ENCODE data around the gene DNAH6. TPM values are rescaled to one million over a fixed set of nuclear protein-coding genes. Genes with fewer than 3 reads are reported as not detected.

Gene DNAH6
- polyA plus RNA-seq, 2 of the 4 experiments (the other 2 are of a cell fraction), result 0.13 to 0.32 TPM

DNA sequence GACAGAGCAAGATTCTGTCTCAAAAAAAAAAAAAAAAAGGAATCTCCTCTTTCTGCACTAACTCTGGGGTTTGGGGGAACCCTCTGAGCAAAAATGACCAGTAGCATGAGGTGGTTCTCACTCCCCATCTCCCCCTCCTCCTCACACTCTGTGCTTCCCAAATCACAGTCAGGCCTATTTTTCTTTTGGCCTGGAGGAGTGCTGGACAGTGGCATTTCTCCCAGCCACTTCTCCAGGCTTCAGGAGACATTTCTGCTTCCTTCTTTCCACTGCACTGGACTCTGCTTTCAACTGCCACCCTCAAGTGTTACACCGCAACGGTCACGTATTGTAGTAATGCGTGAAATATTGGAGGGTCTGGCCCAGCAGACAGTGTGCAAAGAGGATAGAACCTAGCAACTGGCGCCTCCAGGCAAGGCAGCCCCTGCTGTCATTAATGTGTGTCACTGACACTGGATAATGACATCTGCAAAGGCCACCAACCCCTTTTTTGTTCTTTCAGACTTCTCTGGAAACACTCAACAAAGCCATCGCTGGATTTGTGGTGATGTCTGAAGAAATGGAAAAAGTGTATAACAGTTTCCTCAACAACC is 295.6 kb downstream of the DNAH6 start:
- CTCF ChIA-PET, result interaction anchor here (0.9 kb wide), 1 partner anchor 19 kb away, joined by 3 read pairs; no protein-coding TSS in a partner anchor
- no peak overlapping the region for H3K27ac ChIP-seq
- no peak for DNase-seq (ENCODE audit: low read depth in 1 of 2, low spot score in 1 of 2)
- no peak overlapping the region for H3K4me2 ChIP-seq
- no peaks in the 10 kb centered on the region for H3K9me3 ChIP-seq
- TF ChIP-seq, protein P1, sequence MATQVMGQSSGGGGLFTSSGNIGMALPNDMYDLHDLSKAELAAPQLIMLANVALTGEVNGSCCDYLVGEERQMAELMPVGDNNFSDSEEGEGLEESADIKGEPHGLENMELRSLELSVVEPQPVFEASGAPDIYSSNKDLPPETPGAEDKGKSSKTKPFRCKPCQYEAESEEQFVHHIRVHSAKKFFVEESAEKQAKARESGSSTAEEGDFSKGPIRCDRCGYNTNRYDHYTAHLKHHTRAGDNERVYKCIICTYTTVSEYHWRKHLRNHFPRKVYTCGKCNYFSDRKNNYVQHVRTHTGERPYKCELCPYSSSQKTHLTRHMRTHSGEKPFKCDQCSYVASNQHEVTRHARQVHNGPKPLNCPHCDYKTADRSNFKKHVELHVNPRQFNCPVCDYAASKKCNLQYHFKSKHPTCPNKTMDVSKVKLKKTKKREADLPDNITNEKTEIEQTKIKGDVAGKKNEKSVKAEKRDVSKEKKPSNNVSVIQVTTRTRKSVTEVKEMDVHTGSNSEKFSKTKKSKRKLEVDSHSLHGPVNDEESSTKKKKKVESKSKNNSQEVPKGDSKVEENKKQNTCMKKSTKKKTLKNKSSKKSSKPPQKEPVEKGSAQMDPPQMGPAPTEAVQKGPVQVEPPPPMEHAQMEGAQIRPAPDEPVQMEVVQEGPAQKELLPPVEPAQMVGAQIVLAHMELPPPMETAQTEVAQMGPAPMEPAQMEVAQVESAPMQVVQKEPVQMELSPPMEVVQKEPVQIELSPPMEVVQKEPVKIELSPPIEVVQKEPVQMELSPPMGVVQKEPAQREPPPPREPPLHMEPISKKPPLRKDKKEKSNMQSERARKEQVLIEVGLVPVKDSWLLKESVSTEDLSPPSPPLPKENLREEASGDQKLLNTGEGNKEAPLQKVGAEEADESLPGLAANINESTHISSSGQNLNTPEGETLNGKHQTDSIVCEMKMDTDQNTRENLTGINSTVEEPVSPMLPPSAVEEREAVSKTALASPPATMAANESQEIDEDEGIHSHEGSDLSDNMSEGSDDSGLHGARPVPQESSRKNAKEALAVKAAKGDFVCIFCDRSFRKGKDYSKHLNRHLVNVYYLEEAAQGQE (IDR thresholded peaks at IDR 0.05), result 0 out of 2 replicates have a peak, but pooled peaks have one; percentile 26
- TF ChIP-seq NFE2L2 (conservative IDR thresholded peaks at IDR 0.05; ENCODE audit: low read length), result no peak
- H3K4me1 ChIP-seq, result peaks cover 11% of the 10 kb centered on the region
- FAIRE-seq, result no peak
- ATAC-seq, result no peak
- POLR2A ChIA-PET, result no interaction called here
- no peak overlapping the region for H3K4me3 ChIP-seq
- 90% methylated on average over 6 of the region's 6 CpGs for WGBS (ENCODE audit: missing lambda C conversion rate)

DNA sequence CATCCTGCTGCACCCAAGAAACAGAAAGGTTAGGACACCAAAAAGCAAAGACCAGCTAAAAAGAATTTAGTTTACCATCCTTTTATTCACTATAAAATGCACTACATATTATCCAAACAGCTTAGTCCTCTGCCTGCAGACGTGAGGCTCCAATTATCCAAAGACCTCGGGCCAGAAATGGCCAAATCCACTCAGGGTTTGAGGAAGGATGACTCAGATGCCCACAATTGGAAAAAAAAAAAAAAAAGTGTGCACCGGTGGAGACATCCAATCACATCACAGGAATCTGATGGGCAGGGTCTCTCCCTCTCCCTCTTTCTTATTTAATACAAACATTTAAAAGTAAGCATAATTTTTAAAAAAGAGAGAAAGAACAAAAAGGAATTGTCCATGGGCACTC is 298.8 kb downstream of the DNAH6 start:
- TF ChIP-seq CEBPB (IDR thresholded peaks at IDR 0.05), result no peak
- TF ChIP-seq GATA3 (IDR thresholded peaks at IDR 0.05; ENCODE audit: borderline replicate concordance), result no peak
- TF ChIP-seq USF2 (IDR thresholded peaks at IDR 0.05), result no peak
- TF ChIP-seq NFE2L2 (conservative IDR thresholded peaks at IDR 0.05; ENCODE audit: low read length), result no peak
- TF ChIP-seq CHD2 (IDR thresholded peaks at IDR 0.05; ENCODE audit: low read length, partially characterized antibody), result no peak
- no peak for TF ChIP-seq ESRRA (IDR thresholded peaks at IDR 0.05; ENCODE audit: borderline replicate concordance, low read length)
- TF ChIP-seq EP300 (IDR thresholded peaks at IDR 0.05), result no peak
- no peak for TF ChIP-seq RNF2 (IDR thresholded peaks at IDR 0.05; ENCODE audit: borderline replicate concordance, low read depth)
- TF ChIP-seq JUNB (IDR thresholded peaks at IDR 0.05), result no peak
- no peak for TF ChIP-seq RFX5 (IDR thresholded peaks at IDR 0.05)
- TF ChIP-seq BHLHE40 (IDR thresholded peaks at IDR 0.05; ENCODE audit: low read depth, low read length), result no peak
- no peak for TF ChIP-seq HEYL (CRISPR knock-in tag; IDR thresholded peaks at IDR 0.05)
- TF ChIP-seq NPAS2 (CRISPR knock-in tag; IDR thresholded peaks at IDR 0.05; ENCODE audit: borderline replicate concordance), result no peak
- FAIRE-seq, result no peak
- Histone ChIP-seq H3K4me3 (no peak overlapping the region), H3K27ac (no peak overlapping the region), H3K4me1 (no peaks in the 10 kb centered on the region), H3K9me3 (no peaks in the 10 kb centered on the region), H3K4me2 (no peak overlapping the region)
- POLR2A ChIA-PET, result no interaction called here
- no peak for DNase-seq (ENCODE audit: low read depth in 1 of 2, low spot score in 1 of 2)
- CTCF ChIA-PET, result no interaction called here
- WGBS (ENCODE audit: missing lambda C conversion rate), result 12% methylated on average over 3 of the region's 3 CpGs
- no peak for ATAC-seq

- DNase-seq (ENCODE audit: low read depth in 1 of 2, low spot score in 1 of 2) (no peak), ATAC-seq (no peak), FAIRE-seq (no peak)
- Histone ChIP-seq H3K4me3 (no peak overlapping the region), H3K9me3 (no peaks in the 10 kb centered on the region), H3K4me2 (no peak overlapping the region), H3K4me1 (no peaks in the 10 kb centered on the region), H3K27ac (no peak overlapping the region)
- 53% methylated on average over 6 of the region's 6 CpGs for WGBS (ENCODE audit: missing lambda C conversion rate)
- CTCF ChIA-PET, result no interaction called here
- POLR2A ChIA-PET, result no interaction called here
- TF ChIP-seq RARB (CRISPR knock-in tag; IDR thresholded peaks at IDR 0.05) (no peak), BCL3 (IDR thresholded peaks at IDR 0.05) (no peak), RAD21 (conservative IDR thresholded peaks at IDR 0.05 in 1 of 2, IDR thresholded peaks at IDR 0.05 in 1 of 2) (no peak), SMC3 (IDR thresholded peaks at IDR 0.05) (no peak), KDM5A (IDR thresholded peaks at IDR 0.05) (no peak), GATA3 (IDR thresholded peaks at IDR 0.05; ENCODE audit: borderline replicate concordance) (no peak), NPAS2 (CRISPR knock-in tag; IDR thresholded peaks at IDR 0.05; ENCODE audit: borderline replicate concordance) (no peak), HDAC2 (IDR thresholded peaks at IDR 0.05) (no peak), ATOH8 (CRISPR knock-in tag; IDR thresholded peaks at IDR 0.05; ENCODE audit: low read depth) (no peak), FOSL2 (IDR thresholded peaks at IDR 0.05) (no peak), FOSL2 (CRISPR knock-in tag; IDR thresholded peaks at IDR 0.05) (no peak), FOSB (CRISPR knock-in tag; IDR thresholded peaks at IDR 0.05) (no peak), ZC3H11A (IDR thresholded peaks at IDR 0.05) (no peak), MYC (IDR thresholded peaks at IDR 0.05; ENCODE audit: borderline replicate concordance, low read length) (no peak), MAX (IDR thresholded peaks at IDR 0.05) (no peak)
Measured at GRCh38 chr2:84816426-84817026, 300.2 kb downstream of the DNAH6 start.

All from A549 (cell line).